Measurements from ENCODE around the gene EXOC4.

GRCh38 chr7:134075799-134076198 is 822.9 kb downstream of the EXOC4 start:
- no peak for TF ChIP-seq ZNF274 (IDR thresholded peaks at IDR 0.05; ENCODE audit: low read depth, low read length)
- TF ChIP-seq YY1 (IDR thresholded peaks at IDR 0.05; ENCODE audit: insufficient read depth, insufficient read length), result no peak
- TF ChIP-seq SUZ12 (IDR thresholded peaks at IDR 0.05; ENCODE audit: extremely low read depth, insufficient read depth, insufficient read length), result no peak

All from NT2/D1 (cell line).